ENCODE data around the gene ARHGAP26.

DNA sequence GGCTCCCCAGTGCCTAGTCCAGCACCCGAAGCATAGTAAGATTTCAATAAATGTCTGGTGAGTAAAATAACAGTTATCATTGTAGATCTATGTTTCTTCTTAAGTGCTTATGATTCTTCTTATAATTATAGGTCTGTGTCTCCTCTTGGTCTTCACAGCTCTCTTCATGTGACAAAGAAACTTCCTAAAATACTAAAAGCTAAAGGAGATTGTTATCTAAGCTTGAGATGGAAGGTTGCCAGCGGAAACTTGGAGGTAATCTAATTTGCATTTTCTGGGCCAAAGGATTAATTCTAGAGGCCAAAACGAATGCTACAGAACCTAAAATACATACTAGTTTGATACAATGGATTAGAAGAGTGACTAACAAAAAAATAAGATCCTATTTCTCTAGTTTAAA, 13.6 kb upstream of the ARHGAP26 start:
- TF ChIP-seq, protein P1, sequence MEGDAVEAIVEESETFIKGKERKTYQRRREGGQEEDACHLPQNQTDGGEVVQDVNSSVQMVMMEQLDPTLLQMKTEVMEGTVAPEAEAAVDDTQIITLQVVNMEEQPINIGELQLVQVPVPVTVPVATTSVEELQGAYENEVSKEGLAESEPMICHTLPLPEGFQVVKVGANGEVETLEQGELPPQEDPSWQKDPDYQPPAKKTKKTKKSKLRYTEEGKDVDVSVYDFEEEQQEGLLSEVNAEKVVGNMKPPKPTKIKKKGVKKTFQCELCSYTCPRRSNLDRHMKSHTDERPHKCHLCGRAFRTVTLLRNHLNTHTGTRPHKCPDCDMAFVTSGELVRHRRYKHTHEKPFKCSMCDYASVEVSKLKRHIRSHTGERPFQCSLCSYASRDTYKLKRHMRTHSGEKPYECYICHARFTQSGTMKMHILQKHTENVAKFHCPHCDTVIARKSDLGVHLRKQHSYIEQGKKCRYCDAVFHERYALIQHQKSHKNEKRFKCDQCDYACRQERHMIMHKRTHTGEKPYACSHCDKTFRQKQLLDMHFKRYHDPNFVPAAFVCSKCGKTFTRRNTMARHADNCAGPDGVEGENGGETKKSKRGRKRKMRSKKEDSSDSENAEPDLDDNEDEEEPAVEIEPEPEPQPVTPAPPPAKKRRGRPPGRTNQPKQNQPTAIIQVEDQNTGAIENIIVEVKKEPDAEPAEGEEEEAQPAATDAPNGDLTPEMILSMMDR (IDR thresholded peaks at IDR 0.05), result no peak
- no peak for TF ChIP-seq POLR2A (IDR thresholded peaks at IDR 0.05)
